ENCODE results near the gene ZNF124. TPM values are rescaled to one million over a fixed set of nuclear protein-coding genes. Genes with fewer than 3 reads are reported as not detected.
"Not testable (repeated sequence)": the region's sequence is repeated elsewhere in the genome, so short reads cannot be mapped to it uniquely, and the experiment has no call there.

ZNF124 gene
- total and polyA plus RNA-seq, 8 donors, result 1.1 to 136 (median 17.5) TPM

GRCh38 chr1:247121382-247121781 lies 50.4 kb downstream of the ZNF124 start:
- Histone ChIP-seq H3K36me3 (no peaks in the 10 kb centered on the region), H3K4me3 (no peak overlapping the region), H3K27ac (no peak overlapping the region), H3K27me3 (no peaks in the 10 kb centered on the region), H3K4me1 (no peaks in the 10 kb centered on the region), H3K9me3 (peaks cover 0 to 3% (median 0%) of the 10 kb centered on the region in 4 donors)
- TF ChIP-seq CTCF (IDR thresholded peaks at IDR 0.05), result no peak
- no peak for TF ChIP-seq EP300 (IDR thresholded peaks at IDR 0.05)
- no peak for TF ChIP-seq POLR2AphosphoS5 (IDR thresholded peaks at IDR 0.05)
- TF ChIP-seq POLR2A (IDR thresholded peaks at IDR 0.05), result no peak
- DNase-seq, result no peak
- 70 to 80% (median 78%) methylated on average over 6 of the region's 6 CpGs for WGBS, 5 donors
- intact Hi-C loops (cut with DNase I; ENCODE audit: low total_unique reads), result no loop called here

- intact Hi-C loops (cut with DNase I; ENCODE audit: low total_unique reads); H3K4me3 ChIP-seq; H3K9me3 ChIP-seq; DNase-seq; H3K27me3 ChIP-seq; H3K27ac ChIP-seq; H3K36me3 ChIP-seq; H3K4me1 ChIP-seq: not testable (repeated sequence)
- 75 to 97% (median 92%) methylated on average over 3 to 4 of the region's 4 CpGs for WGBS, 5 donors
Measured at GRCh38 chr1:247120408-247120668, 51.5 kb downstream of the ZNF124 start.

GRCh38 chr1:247119600-247120407 lies 52.0 kb downstream of the ZNF124 start:
- intact Hi-C loops (cut with DNase I; ENCODE audit: low total_unique reads), result loop anchor here (10.0 kb wide), 1 partner anchor 95 kb away; no protein-coding TSS in a partner anchor
- 92 to 97% (median 96%) methylated on average over 15 to 22 of the region's 22 CpGs for WGBS, 5 donors
- no peaks in the 10 kb centered on the region for H3K27me3 ChIP-seq

GRCh38 chr1:247118946-247119446 lies 52.8 kb downstream of the ZNF124 start:
- peaks cover 0 to 3% (median 0%) of the 10 kb centered on the region in 4 donors for H3K9me3 ChIP-seq
- no peaks in the 10 kb centered on the region for H3K4me1 ChIP-seq
- no peak overlapping the region for H3K4me3 ChIP-seq
- no peaks in the 10 kb centered on the region for H3K36me3 ChIP-seq
- no peak for TF ChIP-seq POLR2A (IDR thresholded peaks at IDR 0.05)
- no peak for TF ChIP-seq EP300 (IDR thresholded peaks at IDR 0.05)
- TF ChIP-seq POLR2AphosphoS5 (IDR thresholded peaks at IDR 0.05), result no peak
- TF ChIP-seq CTCF (IDR thresholded peaks at IDR 0.05), result no peak
- H3K27me3 ChIP-seq, result no peaks in the 10 kb centered on the region
- DNase-seq, result peak in 1 of 2 donors; percentile 26
- intact Hi-C loops (cut with DNase I; ENCODE audit: low total_unique reads), result loop anchor here (10.0 kb wide), 1 partner anchor 96 kb away; no protein-coding TSS in a partner anchor
- 57 to 74% (median 69%) methylated on average over 7 to 11 of the region's 11 CpGs for WGBS, 5 donors
- no peak overlapping the region for H3K27ac ChIP-seq

More at GRCh38 chr1:247119600-247120407, 52.0 kb downstream of the ZNF124 start:
- TF ChIP-seq POLR2AphosphoS5 (IDR thresholded peaks at IDR 0.05), result no peak
- no peak for TF ChIP-seq POLR2A (IDR thresholded peaks at IDR 0.05)
- no peak for TF ChIP-seq CTCF (IDR thresholded peaks at IDR 0.05)
- no peak for TF ChIP-seq EP300 (IDR thresholded peaks at IDR 0.05)
- Histone ChIP-seq H3K4me1 (no peaks in the 10 kb centered on the region), H3K36me3 (no peaks in the 10 kb centered on the region), H3K9me3 (peaks cover 0 to 3% (median 0%) of the 10 kb centered on the region in 4 donors), H3K4me3 (no peak overlapping the region), H3K27ac (no peak overlapping the region)
- DNase-seq, result no peak

GRCh38 chr1:247115545-247115944 lies 56.3 kb downstream of the ZNF124 start:
- no peaks in the 10 kb centered on the region for H3K9me3 ChIP-seq

More at GRCh38 chr1:247115545-247115944, 56.3 kb downstream of the ZNF124 start:
- peaks cover 11 to 22% (median 22%) of the 10 kb centered on the region in 4 donors for H3K4me1 ChIP-seq
- intact Hi-C loops (cut with DNase I; ENCODE audit: low total_unique reads), result loop anchor here (10.0 kb wide), 1 partner anchor 99 kb away; no protein-coding TSS in a partner anchor
- peaks cover 0 to 19% (median 4%) of the 10 kb centered on the region in 3 donors for H3K27me3 ChIP-seq
- H3K4me3 ChIP-seq, result no peak overlapping the region
- H3K27ac ChIP-seq, result no peak overlapping the region
- DNase-seq, result no peak
- no peaks in the 10 kb centered on the region for H3K36me3 ChIP-seq
- 76 to 92% (median 88%) methylated on average over 8 to 12 of the region's 12 CpGs for WGBS, 5 donors
- no peak for TF ChIP-seq CTCF (IDR thresholded peaks at IDR 0.05)
- TF ChIP-seq EP300 (IDR thresholded peaks at IDR 0.05), result no peak
- TF ChIP-seq POLR2A (IDR thresholded peaks at IDR 0.05), result no peak
- TF ChIP-seq POLR2AphosphoS5 (IDR thresholded peaks at IDR 0.05), result no peak
